Kidney (tissue), 14 donors: ENCODE results near the gene NCS1. TPM values are rescaled to one million over a fixed set of nuclear protein-coding genes. Genes with fewer than 3 reads are reported as not detected.
A peak's percentile ranks its signal among the peaks of the same experiment; 100 is the strongest.

Experiments used
- DNase-seq, 5 donors: peaks; one replicate each; pipeline ENCODE4 v3.0.0-alpha.2; 2013 to 2020
- FAIRE-seq: peaks from 2 replicates; lab custom pipeline; 2012; peaks lifted over from hg19 to GRCh38; lab: Jason Lieb, UNC
- H3K27ac ChIP-seq, 2 donors: one replicate each; pipeline ENCODE4 v1.7.0; 2013; ENCODE audit warnings: low read depth in 2 of 2, low read length in 2 of 2, inconsistent platforms in 1 of 2
- H3K27me3 ChIP-seq: one replicate; pipeline ENCODE4 v1.7.1; 2013; ENCODE audit warnings: low read length, inconsistent platforms; ENCODE audit not compliant: control insufficient read depth, insufficient read depth
- H3K36me3 ChIP-seq, 3 donors: one replicate each; pipeline versions ENCODE4 v1.7.0 to v1.7.1; 2013; ENCODE audit warnings: low read length in 3 of 3, control low read depth in 1 of 3, inconsistent platforms in 1 of 3; ENCODE audit not compliant: insufficient read depth in 3 of 3, control insufficient read depth in 2 of 3
- H3K4me1 ChIP-seq, 3 donors: one replicate each; pipeline versions ENCODE4 v1.7.0 to v1.7.1; 2013; ENCODE audit warnings: low read length in 3 of 3, inconsistent platforms in 1 of 3, low read depth in 1 of 3; ENCODE audit not compliant: control insufficient read depth in 2 of 3, insufficient read depth in 2 of 3
- H3K4me3 ChIP-seq, 3 donors: one replicate each; pipeline versions ENCODE4 v1.7.0 to v1.8.1; 2013; ENCODE audit warnings: low read length in 3 of 3, control low read depth in 1 of 3, inconsistent platforms in 1 of 3
- H3K9ac ChIP-seq, 3 donors: one replicate each; pipeline versions ENCODE4 v1.7.0 to v1.7.1; 2013; ENCODE audit warnings: low read length in 3 of 3, control low read depth in 1 of 3, inconsistent platforms in 1 of 3
- H3K9me3 ChIP-seq, 3 donors: one replicate each; pipeline versions ENCODE4 v1.7.0 to v1.7.1; 2013; ENCODE audit warnings: low read length in 3 of 3, control low read depth in 1 of 3, inconsistent platforms in 1 of 3; ENCODE audit not compliant: control insufficient read depth in 2 of 3, insufficient read depth in 1 of 3
- intact Hi-C: fragments of 100-400 bp; cut with DNase I; formaldehyde crosslinking; loops from one replicate; pipeline ENCODE4 v1.11.1; 2022
- polyA plus RNA-seq: library from polyadenylated mRNA; stranded (reverse); fragments of 350-450 nt; fragmentation: Illumina TruSeq; extraction: RNeasy Lipid Tissue Mini Kit (QIAGEN cat#74804); gene quantifications from one replicate; pipeline ENCODE4 v1.2.3, GENCODE V29; 2014; ENCODE audit warnings: low read depth, low replicate concordance; ENCODE audit not compliant: insufficient read depth
- total RNA-seq: library from RNA; stranded (reverse); fragmentation: NEBNext Ultra II Directional; extraction: Animal tissue kit (Norgen Biotek cat#: 25700); gene quantifications from one replicate; pipeline ENCODE4 v1.2.1, GENCODE V29; 2021
- TF ChIP-seq, protein P1 (sequence below): IDR thresholded peaks from 3 replicates; pipeline ENCODE4 v1.5.1; 2012; ENCODE audit warnings: mild to moderate bottlenecking, moderate library complexity, borderline replicate concordance; ENCODE audit not compliant: insufficient read depth; ENCODE audit errors: extremely low read depth
- donor health status: control.
- donor health status: control.
- donor health status: control.
- donor health status: control.
- donor health status: control.
- donor health status: DM: yes; HTN: yes; CAD: no.
- donor health status: Normal renal cell carcinoma (clear cell type).

The NCS1 gene
- total and polyA plus RNA-seq, 2 donors from 2014 or later = 27.7 to 37.4 TPM

- FAIRE-seq (no peak), DNase-seq (no peak)
- no peaks in the 10 kb centered on the region for H3K9me3 ChIP-seq
- H3K4me3 ChIP-seq = no peak overlapping the region
- H3K27ac ChIP-seq = peak overlapping the region in 1 of 2 donors; percentile 66
- H3K9ac ChIP-seq = no peak overlapping the region
- intact Hi-C loops = no loop called here
- no peaks in the 10 kb centered on the region for H3K36me3 ChIP-seq
- TF ChIP-seq, protein P1, sequence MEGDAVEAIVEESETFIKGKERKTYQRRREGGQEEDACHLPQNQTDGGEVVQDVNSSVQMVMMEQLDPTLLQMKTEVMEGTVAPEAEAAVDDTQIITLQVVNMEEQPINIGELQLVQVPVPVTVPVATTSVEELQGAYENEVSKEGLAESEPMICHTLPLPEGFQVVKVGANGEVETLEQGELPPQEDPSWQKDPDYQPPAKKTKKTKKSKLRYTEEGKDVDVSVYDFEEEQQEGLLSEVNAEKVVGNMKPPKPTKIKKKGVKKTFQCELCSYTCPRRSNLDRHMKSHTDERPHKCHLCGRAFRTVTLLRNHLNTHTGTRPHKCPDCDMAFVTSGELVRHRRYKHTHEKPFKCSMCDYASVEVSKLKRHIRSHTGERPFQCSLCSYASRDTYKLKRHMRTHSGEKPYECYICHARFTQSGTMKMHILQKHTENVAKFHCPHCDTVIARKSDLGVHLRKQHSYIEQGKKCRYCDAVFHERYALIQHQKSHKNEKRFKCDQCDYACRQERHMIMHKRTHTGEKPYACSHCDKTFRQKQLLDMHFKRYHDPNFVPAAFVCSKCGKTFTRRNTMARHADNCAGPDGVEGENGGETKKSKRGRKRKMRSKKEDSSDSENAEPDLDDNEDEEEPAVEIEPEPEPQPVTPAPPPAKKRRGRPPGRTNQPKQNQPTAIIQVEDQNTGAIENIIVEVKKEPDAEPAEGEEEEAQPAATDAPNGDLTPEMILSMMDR = no peak
- peaks cover 0 to 52% (median 52%) of the 10 kb centered on the region in 3 donors for H3K4me1 ChIP-seq
- H3K27me3 ChIP-seq = no peaks in the 10 kb centered on the region
These were observed 27.4 kb downstream of the NCS1 start for GRCh38 chr9:130199605-130200004.

- Histone ChIP-seq H3K27me3 (no peaks in the 10 kb centered on the region), H3K36me3 (no peaks in the 10 kb centered on the region), H3K4me1 (peaks cover 0 to 52% (median 50%) of the 10 kb centered on the region in 3 donors), H3K9me3 (no peaks in the 10 kb centered on the region), H3K4me3 (no peak overlapping the region), H3K9ac (peak overlapping the region in 1 of 3 donors; percentile 34), H3K27ac (peak overlapping the region; percentile 66 to 71)
- DNase-seq = peak in 1 of 5 donors; percentile 51
- FAIRE-seq = no peak
- intact Hi-C loops = no loop called here
- TF ChIP-seq, protein P1 = no peak
These were observed 28.0 kb downstream of the NCS1 start for GRCh38 chr9:130200038-130200849.

DNA sequence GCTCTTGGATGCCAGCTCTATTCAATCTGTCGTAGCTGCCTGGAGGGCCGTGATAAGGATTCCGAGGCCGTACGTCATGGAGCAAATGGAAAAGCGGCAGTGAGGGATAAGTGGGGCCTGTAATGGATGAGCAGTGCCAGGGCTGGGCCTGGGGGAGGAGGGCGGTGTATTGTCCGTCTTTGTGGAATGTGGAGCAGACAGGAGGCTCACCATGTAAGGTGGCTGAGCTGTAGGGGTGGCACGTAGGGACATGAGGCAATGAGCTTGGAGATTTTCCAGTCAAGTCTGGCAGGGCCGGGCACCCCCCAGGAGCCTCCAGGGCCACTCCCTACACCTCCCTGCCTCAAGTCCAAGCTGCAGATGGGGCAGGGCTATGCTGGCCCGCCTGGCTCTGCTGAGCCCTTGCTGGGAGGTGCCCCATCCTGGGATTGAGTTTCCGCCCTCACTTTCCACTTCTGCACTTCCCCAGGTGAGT, 29.2 kb downstream of the NCS1 start:
- intact Hi-C loops = no loop called here
- no peaks in the 10 kb centered on the region for H3K36me3 ChIP-seq
- H3K27ac ChIP-seq = peak overlapping the region; percentile 35 to 71
- no peak overlapping the region for H3K4me3 ChIP-seq
- DNase-seq (peak in 2 of 5 donors; percentile 42 to 77), FAIRE-seq (no peak)
- no peak overlapping the region for H3K9ac ChIP-seq
- TF ChIP-seq, protein P1 = no peak
- H3K27me3 ChIP-seq = no peaks in the 10 kb centered on the region
- H3K9me3 ChIP-seq = no peaks in the 10 kb centered on the region
- H3K4me1 ChIP-seq = peaks cover 0 to 44% (median 43%) of the 10 kb centered on the region in 3 donors
